ENCODE data around the gene UBAC2.
"Not testable (repeated sequence)": the region's sequence is repeated elsewhere in the genome, so short reads cannot be mapped to it uniquely, and the experiment has no call there.

UBAC2 gene

GRCh38 chr13:99410646-99411475 lies 210.2 kb downstream of the UBAC2 start:
- DNase-seq (ENCODE audit: low read depth in 1 of 2, low spot score in 1 of 2) = not testable (repeated sequence)

- no peak for DNase-seq (ENCODE audit: low read depth in 1 of 2, low spot score in 1 of 2)
Measured at GRCh38 chr13:99412856-99413255, 212.2 kb downstream of the UBAC2 start.

GRCh38 chr13:99414048-99414995 lies 213.7 kb downstream of the UBAC2 start:
- DNase-seq (ENCODE audit: low read depth in 1 of 2, low spot score in 1 of 2) = no peak

- no peak for DNase-seq (ENCODE audit: low read depth in 1 of 2, low spot score in 1 of 2)
Measured at GRCh38 chr13:99415014-99415650, 214.5 kb downstream of the UBAC2 start.

- DNase-seq (ENCODE audit: low read depth in 1 of 2, low spot score in 1 of 2) = no peak
Measured at GRCh38 chr13:99415851-99416331, 215.2 kb downstream of the UBAC2 start.

- no peak for DNase-seq (ENCODE audit: low read depth in 1 of 2, low spot score in 1 of 2)
Measured at GRCh38 chr13:99416411-99417121, 215.9 kb downstream of the UBAC2 start.

GRCh38 chr13:99417201-99418102 lies 216.8 kb downstream of the UBAC2 start:
- DNase-seq (ENCODE audit: low read depth in 1 of 2, low spot score in 1 of 2) = no peak

GRCh38 chr13:99418103-99418842 lies 217.6 kb downstream of the UBAC2 start:
- DNase-seq (ENCODE audit: low read depth in 1 of 2, low spot score in 1 of 2) = no peak

GRCh38 chr13:99418843-99419140 lies 218.1 kb downstream of the UBAC2 start:
- no peak for DNase-seq (ENCODE audit: low read depth in 1 of 2, low spot score in 1 of 2)

- no peak for DNase-seq (ENCODE audit: low read depth in 1 of 2, low spot score in 1 of 2)
Measured at GRCh38 chr13:99419591-99420243, 219.1 kb downstream of the UBAC2 start.

- DNase-seq (ENCODE audit: low read depth in 1 of 2, low spot score in 1 of 2) = no peak
Measured at GRCh38 chr13:99421271-99421670, 220.6 kb downstream of the UBAC2 start.

GRCh38 chr13:99421758-99422585 lies 221.3 kb downstream of the UBAC2 start:
- no peak for DNase-seq (ENCODE audit: low read depth in 1 of 2, low spot score in 1 of 2)

GRCh38 chr13:99422586-99423220 lies 222.0 kb downstream of the UBAC2 start:
- DNase-seq (ENCODE audit: low read depth in 1 of 2, low spot score in 1 of 2) = no peak

GRCh38 chr13:99425485-99426341 lies 225.1 kb downstream of the UBAC2 start:
- no peak for DNase-seq (ENCODE audit: low read depth in 1 of 2, low spot score in 1 of 2)

GRCh38 chr13:99426426-99426825 lies 225.8 kb downstream of the UBAC2 start:
- no peak for DNase-seq (ENCODE audit: low read depth in 1 of 2, low spot score in 1 of 2)

GRCh38 chr13:99429670-99430069 lies 229.0 kb downstream of the UBAC2 start:
- DNase-seq (ENCODE audit: low read depth in 1 of 2, low spot score in 1 of 2) = no peak

All from activated T-helper 1 cell treated with anti-CD3 and anti-CD28 coated beads, Interleukin-2, amount 50 U/mL, for 16 hours (primary cell).